OCI-LY1 (cell line): ENCODE data around the gene GNPTG.

Experiments used
- H2AFZ ChIP-seq: fragments of 200-600 bp; sonication (generic), shearing (Covaris generic); 2 replicates; pipeline ENCODE4 v1.6.0; 2014; ENCODE audit warnings: antibody characterized with exemption, mild to moderate bottlenecking, low read length
- H3F3A ChIP-seq: fragments of 200-600 bp; sonication (generic), shearing (Covaris generic); 2 replicates; pipeline ENCODE4 v1.6.0; 2014; ENCODE audit warnings: mild to moderate bottlenecking, antibody characterized with exemption, low read length, moderate library complexity; ENCODE audit not compliant: insufficient read depth
- H3K27ac ChIP-seq: fragments of 200-600 bp; sonication (generic); 2 replicates; pipeline ENCODE4 v1.5.1; 2014; ENCODE audit warnings: low read length, mixed run types, mild to moderate bottlenecking, low read depth; ENCODE audit not compliant: poor library complexity, severe bottlenecking
- H3K27me3 ChIP-seq: fragments of 200-600 bp; sonication (generic); 2 replicates; pipeline ENCODE4 v1.6.0; 2014; ENCODE audit warnings: antibody characterized with exemption, mild to moderate bottlenecking, low read length, moderate library complexity; ENCODE audit not compliant: insufficient read depth
- H3K36me3 ChIP-seq: fragments of 200-600 bp; sonication (generic); 2 replicates; pipeline ENCODE4 v1.6.1; 2014; ENCODE audit warnings: mild to moderate bottlenecking, antibody characterized with exemption, low read length, moderate library complexity, mixed read lengths; ENCODE audit not compliant: insufficient read depth
- H3K4me1 ChIP-seq: fragments of 200-600 bp; sonication (generic); 2 replicates; pipeline ENCODE4 v1.5.1; 2014; ENCODE audit warnings: mild to moderate bottlenecking, low read length, moderate library complexity; ENCODE audit not compliant: insufficient read depth, severe bottlenecking
- H3K4me2 ChIP-seq: fragments of 200-600 bp; sonication (generic), shearing (Covaris generic); 2 replicates; pipeline ENCODE4 v1.6.1; 2014; ENCODE audit warnings: low read length
- H3K4me3 ChIP-seq: fragments of 200-600 bp; sonication (generic); 2 replicates; pipeline ENCODE4 v1.5.1; 2014; ENCODE audit warnings: low read length, low read depth, mild to moderate bottlenecking, mixed read lengths; ENCODE audit not compliant: poor library complexity, severe bottlenecking
- H3K79me2 ChIP-seq: fragments of 200-600 bp; shearing (Covaris generic); 2 replicates; pipeline ENCODE4 v1.6.1; 2016; ENCODE audit warnings: mixed run types, low read length, mixed read lengths; ENCODE audit not compliant: insufficient read depth
- H3K9ac ChIP-seq: fragments of 200-600 bp; sonication (generic), shearing (Covaris generic); 2 replicates; pipeline ENCODE4 v1.6.1; 2014; ENCODE audit warnings: mild to moderate bottlenecking, low read length, mixed read lengths
- H3K9me2 ChIP-seq: fragments of 200-600 bp; sonication (generic), shearing (Covaris generic); 2 replicates; pipeline ENCODE4 v1.6.1; 2014; ENCODE audit warnings: low read depth, mild to moderate bottlenecking, low read length, mixed read lengths
- H3K9me3 ChIP-seq: fragments of 200-600 bp; shearing (Covaris generic); 2 replicates; pipeline ENCODE4 v1.6.1; 2014; ENCODE audit warnings: low read length, mixed read lengths
- H4K20me1 ChIP-seq: fragments of 200-600 bp; sonication (generic), shearing (Covaris generic); 2 replicates; pipeline ENCODE4 v1.6.0; 2016; ENCODE audit warnings: mild to moderate bottlenecking, low read length; ENCODE audit not compliant: insufficient read depth
- EZH2 ChIP-seq: fragments of 200-600 bp; sonication (generic), shearing (Covaris generic); IDR thresholded peaks from 2 replicates; pipeline ENCODE4 v1.8.0; 2017; ENCODE audit warnings: borderline replicate concordance, mixed run types, mild to moderate bottlenecking, antibody characterized with exemption, low read length, moderate library complexity, mixed read lengths
- TF ChIP-seq, protein P1 (sequence below): fragments of 200-600 bp; sonication (generic), shearing (Covaris generic); IDR thresholded peaks from 2 replicates; pipeline ENCODE4 v1.5.1; 2017; ENCODE audit warnings: mild to moderate bottlenecking, antibody characterized with exemption, low read length, moderate library complexity, mixed read lengths

The GNPTG gene

DNA sequence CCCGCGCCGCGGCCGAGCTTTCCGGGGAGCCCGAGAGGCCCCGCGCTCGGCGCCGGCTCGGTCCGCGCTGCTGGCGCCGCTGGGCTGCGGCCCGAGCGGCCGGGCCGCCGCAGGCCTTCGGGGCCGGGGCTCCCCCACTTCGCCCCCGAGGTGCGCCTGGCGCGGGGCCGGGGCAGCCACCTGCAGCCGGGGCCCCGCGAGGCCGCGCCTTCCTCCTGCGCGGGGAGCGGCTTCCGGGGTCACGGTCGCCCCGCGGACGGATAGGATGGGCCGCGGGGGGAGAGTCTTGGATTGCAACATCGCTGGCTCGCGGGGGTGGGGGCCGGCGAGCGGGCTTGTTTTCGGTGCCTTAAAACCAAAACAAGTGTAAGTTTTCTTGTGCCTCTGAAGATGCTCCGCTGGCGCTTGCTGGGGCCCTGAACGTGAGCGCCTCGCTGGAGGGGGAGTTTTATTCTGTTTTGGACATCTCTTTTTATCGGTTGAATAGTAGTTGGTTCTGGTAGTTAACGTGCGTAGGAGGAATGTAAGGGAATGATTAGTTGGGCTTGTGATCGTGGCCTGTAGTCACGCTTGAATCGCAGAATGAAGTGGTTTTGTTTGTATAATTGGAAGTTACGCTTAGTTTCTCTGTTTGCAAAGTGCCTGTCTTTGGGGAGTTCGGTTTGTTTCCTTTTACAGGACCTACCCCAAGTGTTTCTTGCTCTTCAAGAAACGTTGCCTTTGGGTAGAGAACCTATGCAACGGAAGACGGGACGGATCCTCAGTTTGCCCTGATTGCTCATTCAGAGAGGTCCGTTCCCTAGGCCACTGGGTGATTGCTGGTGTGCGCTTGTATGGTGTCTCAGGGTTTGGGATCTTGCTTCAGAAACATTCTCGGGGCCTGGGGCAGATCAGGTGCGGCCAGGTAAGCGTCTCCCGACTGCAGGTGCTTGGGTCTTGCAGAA is 41.6 kb upstream of the GNPTG start:
- H4K20me1 ChIP-seq, result no peaks in the 10 kb centered on the region
- H2AFZ ChIP-seq, result no peak overlapping the region
- peak overlapping the region; percentile 96 for H3K4me3 ChIP-seq
- no peaks in the 10 kb centered on the region for H3F3A ChIP-seq
- H3K27ac ChIP-seq, result peak overlapping the region; percentile 58
- no peaks in the 10 kb centered on the region for H3K9me3 ChIP-seq
- TF ChIP-seq EZH2, result no peak
- TF ChIP-seq, protein P1, sequence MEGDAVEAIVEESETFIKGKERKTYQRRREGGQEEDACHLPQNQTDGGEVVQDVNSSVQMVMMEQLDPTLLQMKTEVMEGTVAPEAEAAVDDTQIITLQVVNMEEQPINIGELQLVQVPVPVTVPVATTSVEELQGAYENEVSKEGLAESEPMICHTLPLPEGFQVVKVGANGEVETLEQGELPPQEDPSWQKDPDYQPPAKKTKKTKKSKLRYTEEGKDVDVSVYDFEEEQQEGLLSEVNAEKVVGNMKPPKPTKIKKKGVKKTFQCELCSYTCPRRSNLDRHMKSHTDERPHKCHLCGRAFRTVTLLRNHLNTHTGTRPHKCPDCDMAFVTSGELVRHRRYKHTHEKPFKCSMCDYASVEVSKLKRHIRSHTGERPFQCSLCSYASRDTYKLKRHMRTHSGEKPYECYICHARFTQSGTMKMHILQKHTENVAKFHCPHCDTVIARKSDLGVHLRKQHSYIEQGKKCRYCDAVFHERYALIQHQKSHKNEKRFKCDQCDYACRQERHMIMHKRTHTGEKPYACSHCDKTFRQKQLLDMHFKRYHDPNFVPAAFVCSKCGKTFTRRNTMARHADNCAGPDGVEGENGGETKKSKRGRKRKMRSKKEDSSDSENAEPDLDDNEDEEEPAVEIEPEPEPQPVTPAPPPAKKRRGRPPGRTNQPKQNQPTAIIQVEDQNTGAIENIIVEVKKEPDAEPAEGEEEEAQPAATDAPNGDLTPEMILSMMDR, result no peak
- H3K79me2 ChIP-seq, result peaks cover 45% of the 10 kb centered on the region
- H3K4me2 ChIP-seq, result peak overlapping the region; percentile 90
- H3K9me2 ChIP-seq, result no peaks in the 10 kb centered on the region
- peaks cover 40% of the 10 kb centered on the region for H3K36me3 ChIP-seq
- H3K27me3 ChIP-seq, result no peaks in the 10 kb centered on the region
- H3K9ac ChIP-seq, result peak overlapping the region; percentile 92
- peaks cover 17% of the 10 kb centered on the region for H3K4me1 ChIP-seq

DNA sequence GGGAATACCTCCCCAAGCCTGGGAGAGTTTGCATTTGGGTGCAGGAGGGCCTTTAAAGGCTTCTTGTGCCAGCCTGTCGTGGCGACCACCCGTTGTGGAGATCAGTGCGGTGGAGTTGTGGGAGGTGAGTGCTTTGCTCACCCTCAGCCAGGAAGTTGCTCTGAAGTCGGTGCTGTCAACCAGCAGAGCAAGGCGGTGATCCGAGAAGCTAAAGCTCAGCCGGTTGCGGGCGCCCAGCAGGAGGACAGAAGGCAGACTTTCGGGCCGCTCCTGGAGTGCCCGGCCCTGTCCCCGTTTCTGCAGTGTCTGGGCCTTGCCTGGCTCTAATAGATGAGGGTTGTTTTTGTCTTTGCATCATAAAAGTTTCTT is 40.9 kb upstream of the GNPTG start:
- no peak overlapping the region for H3K27ac ChIP-seq

DNA sequence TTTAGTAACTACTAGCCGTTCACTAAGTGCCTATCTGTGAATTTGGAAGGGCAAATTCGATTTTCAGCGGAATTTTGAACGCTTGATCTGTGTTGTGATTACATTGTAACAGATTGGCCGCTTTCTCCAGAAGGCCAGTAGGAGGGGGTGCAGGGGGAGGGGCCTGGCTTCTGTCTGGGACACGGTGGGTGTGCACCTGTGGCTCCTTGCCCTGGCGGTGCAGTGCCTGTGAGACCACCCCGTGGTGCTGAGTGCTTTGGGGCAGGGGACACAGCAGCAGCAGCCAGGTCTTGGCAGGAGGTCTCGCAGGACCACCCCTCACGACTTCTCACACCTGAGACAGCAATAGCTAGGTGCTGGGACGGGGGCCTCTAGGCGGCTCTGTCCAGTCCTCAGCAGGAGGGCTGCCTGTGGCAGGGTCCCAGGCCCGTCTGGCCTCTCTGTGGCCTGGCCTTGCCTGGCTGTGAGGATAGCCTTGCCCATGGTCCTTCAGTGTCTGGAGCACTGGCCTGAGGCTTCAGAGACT is 40.5 kb upstream of the GNPTG start:
- H4K20me1 ChIP-seq, result no peaks in the 10 kb centered on the region
- H3K9me3 ChIP-seq, result no peaks in the 10 kb centered on the region
- peaks cover 45% of the 10 kb centered on the region for H3K79me2 ChIP-seq
- H3K27ac ChIP-seq, result no peak overlapping the region
- no peaks in the 10 kb centered on the region for H3K27me3 ChIP-seq
- peaks cover 51% of the 10 kb centered on the region for H3K36me3 ChIP-seq
- TF ChIP-seq, protein P1, result no peak
- no peak for TF ChIP-seq EZH2
- no peaks in the 10 kb centered on the region for H3K9me2 ChIP-seq
- no peak overlapping the region for H2AFZ ChIP-seq
- peak overlapping the region; percentile 92 for H3K9ac ChIP-seq
- peak overlapping the region; percentile 96 for H3K4me3 ChIP-seq
- H3K4me1 ChIP-seq, result peaks cover 17% of the 10 kb centered on the region
- peak overlapping the region; percentile 90 for H3K4me2 ChIP-seq
- no peaks in the 10 kb centered on the region for H3F3A ChIP-seq

More for the DNA sequence above, 40.9 kb upstream of the GNPTG start:
- no peak overlapping the region for H2AFZ ChIP-seq
- no peaks in the 10 kb centered on the region for H4K20me1 ChIP-seq
- peaks cover 46% of the 10 kb centered on the region for H3K36me3 ChIP-seq
- H3K79me2 ChIP-seq, result peaks cover 45% of the 10 kb centered on the region
- peaks cover 17% of the 10 kb centered on the region for H3K4me1 ChIP-seq
- no peaks in the 10 kb centered on the region for H3F3A ChIP-seq
- peak overlapping the region; percentile 92 for H3K9ac ChIP-seq
- no peaks in the 10 kb centered on the region for H3K9me3 ChIP-seq
- H3K4me2 ChIP-seq, result peak overlapping the region; percentile 90
- H3K4me3 ChIP-seq, result peak overlapping the region; percentile 96
- TF ChIP-seq, protein P1, result no peak
- TF ChIP-seq EZH2, result no peak
- no peaks in the 10 kb centered on the region for H3K27me3 ChIP-seq
- H3K9me2 ChIP-seq, result no peaks in the 10 kb centered on the region
